GM12873 (cell line): ENCODE data around the gene DDX1.

Experiments used
- CTCF ChIP-seq: IDR thresholded peaks from 2 replicates; pipeline ENCODE4 v1.5.1; 2012; ENCODE audit warnings: low read depth, mild to moderate bottlenecking, moderate library complexity, low read length, control low read depth; ENCODE audit not compliant: insufficient read depth; ENCODE audit errors: missing control alignments

The DDX1 gene

GRCh38 chr2:15608392-15608761 lies 16.7 kb downstream of the DDX1 start:
- TF ChIP-seq CTCF = no peak

- TF ChIP-seq CTCF = no peak
Observed at GRCh38 chr2:15609341-15610042, 17.8 kb downstream of the DDX1 start.

GRCh38 chr2:15610430-15610952 lies 18.8 kb downstream of the DDX1 start:
- TF ChIP-seq CTCF = no peak

- TF ChIP-seq CTCF = no peak
Observed at GRCh38 chr2:15613736-15614429, 22.2 kb downstream of the DDX1 start.

GRCh38 chr2:15614545-15615300 lies 23.1 kb downstream of the DDX1 start:
- TF ChIP-seq CTCF = no peak

- no peak for TF ChIP-seq CTCF
Observed at GRCh38 chr2:15615301-15615920, 23.7 kb downstream of the DDX1 start.
